Stimulated activated CD4-positive, alpha-beta T cell treated with anti-CD3 and anti-CD28 coated beads, Interleukin-12 subunit alpha, Interleukin-12 subunit beta, amount 100 ng/mL, for 48 hours (primary cell): Measurements from ENCODE around the gene TREH.
"Not testable (repeated sequence)": the region's sequence is repeated elsewhere in the genome, so short reads cannot be mapped to it uniquely, and the experiment has no call there.

Experiments used
- DNase-seq, 3 donors: peaks; one replicate each; pipeline ENCODE4 v3.0.0-alpha.2; 2020; ENCODE audit warnings: low read depth in 2 of 3, low spot score in 1 of 3

The TREH gene

DNA sequence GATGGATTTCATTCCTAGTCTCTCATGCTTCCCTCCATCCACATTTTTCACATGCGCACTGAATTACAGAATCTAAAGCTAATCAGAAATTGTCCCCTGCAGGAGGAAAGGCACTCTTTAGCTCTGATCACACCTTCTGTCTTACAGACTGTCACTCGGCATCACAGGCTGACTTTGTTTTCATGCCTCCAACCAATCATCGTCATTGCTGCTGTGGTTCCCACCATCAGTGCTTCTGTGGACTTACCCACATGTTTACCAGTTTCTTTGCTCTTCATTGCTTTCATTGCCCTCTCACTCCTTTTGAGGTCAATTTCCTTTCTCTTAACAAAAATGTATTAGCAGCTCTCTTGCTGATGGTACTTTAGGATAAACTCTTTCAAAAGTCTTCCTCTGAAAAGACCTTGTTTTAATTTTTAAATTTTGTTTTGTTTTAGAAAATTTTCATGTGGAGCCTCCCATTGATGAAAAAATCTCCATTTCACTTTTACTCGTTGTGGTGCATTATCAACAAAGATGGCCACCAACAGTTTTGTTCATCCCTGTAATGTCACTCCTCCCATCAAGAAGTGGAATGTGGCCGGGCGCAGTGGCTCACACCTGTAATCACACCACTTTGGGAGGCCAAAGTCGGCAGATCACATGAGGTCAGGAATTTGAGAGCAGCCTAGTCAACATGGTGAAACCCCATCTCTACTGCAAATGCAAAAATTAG is 20.2 kb upstream of the TREH start:
- DNase-seq = no peak

GRCh38 chr11:118697346-118697745 is 17.9 kb upstream of the TREH start:
- no peak for DNase-seq

- no peak for DNase-seq
Measured at GRCh38 chr11:118696673-118697226, 17.3 kb upstream of the TREH start.

DNA sequence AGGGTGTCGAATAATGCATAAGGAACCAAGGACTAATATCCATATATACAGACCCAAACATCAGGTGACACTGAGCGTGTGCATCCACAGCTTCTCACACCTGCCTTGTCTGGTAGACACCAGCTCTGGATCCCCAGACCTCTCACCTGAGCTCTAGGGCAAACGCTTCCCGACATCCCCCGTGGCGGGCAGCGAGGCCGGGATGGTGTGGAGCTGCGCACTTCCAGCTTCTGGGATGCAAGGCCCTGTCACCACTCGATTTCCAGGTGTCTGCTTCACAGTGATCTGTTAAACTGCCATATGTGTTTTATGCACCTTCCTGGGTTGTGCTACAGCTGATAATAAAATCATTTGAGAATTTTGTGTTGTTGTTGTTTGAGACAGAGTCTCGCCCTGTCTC is 15.3 kb upstream of the TREH start:
- no peak for DNase-seq

DNA sequence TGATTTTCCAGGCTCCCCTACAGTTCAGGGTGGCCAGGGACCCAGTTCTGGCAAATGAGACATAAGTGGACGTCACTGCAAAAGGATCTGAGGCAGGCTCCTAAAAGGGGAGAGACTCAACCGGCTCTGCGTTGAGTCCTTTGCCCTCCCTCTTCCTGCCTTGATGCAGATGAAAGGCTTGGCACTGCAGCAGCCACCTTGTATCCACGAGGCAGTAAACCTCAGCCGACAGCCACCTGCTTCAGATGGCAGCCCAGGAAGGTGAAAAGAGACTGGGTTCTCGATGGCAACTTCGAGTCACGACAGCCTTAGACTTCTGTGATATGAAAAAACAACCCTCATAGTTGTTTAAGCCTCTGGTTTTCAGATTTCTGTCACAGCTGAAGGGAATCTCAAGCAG is 14.7 kb upstream of the TREH start:
- DNase-seq = no peak

DNA sequence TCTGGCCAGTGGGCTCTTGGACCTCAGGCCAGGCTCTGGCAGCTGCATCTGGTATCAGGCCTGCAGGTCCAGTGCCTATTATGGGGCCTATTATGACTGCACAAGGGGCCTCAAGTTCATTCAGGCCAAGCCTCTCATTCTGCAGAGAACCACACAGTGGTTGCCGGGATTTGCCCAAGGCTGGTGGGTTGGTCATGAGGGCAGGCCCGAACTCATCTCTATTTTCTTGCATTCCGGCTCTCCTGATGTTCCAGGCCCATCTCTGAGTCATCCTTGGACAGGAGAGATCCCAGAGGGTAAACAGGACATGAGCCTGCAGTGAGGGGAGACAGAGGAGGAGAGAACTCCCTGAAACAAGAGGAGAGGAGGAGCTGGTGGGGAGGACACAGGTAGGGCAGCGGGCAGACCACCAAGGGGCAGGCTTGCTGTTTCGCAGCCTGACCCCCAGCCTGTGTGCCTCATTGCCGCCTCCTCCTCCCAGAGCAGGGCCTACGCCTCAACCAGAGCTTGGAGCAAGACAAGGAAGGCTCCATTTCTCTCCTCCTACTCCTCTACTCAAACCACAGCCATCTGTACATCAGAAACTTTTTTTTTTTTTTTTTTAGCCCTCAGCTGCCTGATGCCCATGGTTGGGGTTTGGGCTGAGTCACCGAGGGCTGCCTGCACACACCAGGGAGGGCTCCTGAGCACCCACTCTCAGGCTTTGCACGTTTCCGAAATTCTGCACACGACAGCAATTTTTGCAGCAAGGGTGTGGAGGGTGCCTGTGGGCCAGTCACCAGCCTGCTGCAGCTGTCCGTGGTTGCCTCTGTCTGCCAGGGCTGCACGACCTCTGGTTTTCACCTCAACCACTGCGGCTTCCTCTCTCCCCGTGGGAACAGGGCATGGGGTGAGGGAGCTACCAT is 12.7 kb upstream of the TREH start:
- DNase-seq = peak in 2 of 3 donors; percentile 40 to 48

DNA sequence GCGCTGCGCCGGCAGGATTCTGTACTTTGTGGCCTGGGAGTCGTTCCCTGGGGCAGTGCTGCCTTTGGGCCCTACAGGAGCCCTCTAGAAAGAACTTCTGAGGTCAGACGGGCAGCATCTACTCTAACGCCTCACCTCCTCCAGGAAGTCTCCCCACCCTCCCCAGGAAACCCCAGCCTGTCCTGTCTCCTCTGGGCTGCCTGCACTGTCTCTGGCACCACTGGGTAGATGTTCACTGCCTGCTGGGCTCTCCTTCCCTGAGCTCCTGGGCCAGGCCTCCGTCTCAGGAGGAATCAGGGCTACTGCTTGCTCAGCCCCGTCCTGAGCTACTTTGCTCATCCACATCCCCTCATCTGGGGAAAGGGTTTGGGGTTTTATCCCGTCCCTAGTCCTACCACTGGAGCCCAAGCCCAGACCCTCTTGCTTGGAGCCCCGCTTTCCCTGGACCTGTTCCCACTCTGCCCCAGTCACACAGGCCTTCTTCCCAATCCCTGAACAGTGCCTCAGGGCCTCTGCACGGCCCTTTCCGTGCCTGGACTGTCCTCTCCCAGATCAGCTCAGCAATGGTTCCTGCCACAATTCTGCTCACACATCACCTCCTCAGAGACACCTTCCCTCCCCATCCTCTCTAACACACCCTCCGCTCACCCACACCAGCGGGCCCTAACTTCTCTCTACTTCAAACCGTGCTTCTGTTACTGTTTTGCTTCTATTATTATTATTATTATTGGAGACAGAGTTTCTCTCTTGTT is 11.3 kb upstream of the TREH start:
- DNase-seq = no peak

GRCh38 chr11:118689852-118690552 is 10.6 kb upstream of the TREH start:
- DNase-seq = peak; percentile 76 to 85 (median 80)

GRCh38 chr11:118689503-118689851 is 10.0 kb upstream of the TREH start:
- no peak for DNase-seq

GRCh38 chr11:118688851-118689502 is 9.5 kb upstream of the TREH start:
- DNase-seq = no peak

DNA sequence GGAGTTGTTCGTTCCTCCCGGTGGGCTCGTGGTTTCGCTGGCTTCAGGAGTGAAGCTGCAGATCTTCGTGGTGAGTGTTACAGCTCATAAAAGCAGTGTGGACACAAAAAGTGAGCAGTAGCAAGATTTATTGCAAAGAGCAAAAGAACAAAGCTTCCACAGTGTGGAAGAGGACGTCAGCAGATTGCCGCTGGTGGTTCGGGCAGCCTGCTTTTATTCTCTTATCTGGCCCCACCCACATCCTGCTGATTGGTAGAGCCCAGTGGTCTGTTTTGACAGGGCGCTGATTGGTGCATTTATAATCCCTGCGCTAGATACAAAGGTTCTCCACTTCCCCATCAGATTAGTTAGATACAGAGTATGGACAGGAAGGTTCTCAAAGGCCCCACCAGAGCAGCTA is 8.9 kb upstream of the TREH start:
- not testable (repeated sequence) for DNase-seq

DNA sequence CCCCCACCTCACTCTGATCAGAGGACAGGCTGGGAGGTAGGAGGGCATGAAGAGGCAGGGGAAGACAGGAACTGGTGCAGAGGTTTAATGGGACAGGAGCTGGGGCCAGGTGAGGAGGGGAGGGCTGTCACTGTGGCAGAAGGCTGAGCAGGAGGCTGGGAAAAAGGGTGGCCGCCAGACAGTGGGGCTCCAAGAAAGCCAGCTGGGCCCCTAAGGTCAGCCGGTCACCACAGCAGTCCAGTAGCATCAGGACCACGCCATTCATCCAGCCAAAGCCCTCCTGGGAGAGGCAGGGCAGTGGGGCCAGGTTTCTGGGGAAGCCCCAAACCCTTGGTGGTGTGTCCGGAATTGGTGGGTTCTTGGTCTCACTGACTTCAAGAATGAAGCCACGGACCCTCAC is 8.5 kb upstream of the TREH start:
- DNase-seq = no peak

GRCh38 chr11:118684187-118684586 is 4.7 kb upstream of the TREH start:
- DNase-seq = no peak

DNA sequence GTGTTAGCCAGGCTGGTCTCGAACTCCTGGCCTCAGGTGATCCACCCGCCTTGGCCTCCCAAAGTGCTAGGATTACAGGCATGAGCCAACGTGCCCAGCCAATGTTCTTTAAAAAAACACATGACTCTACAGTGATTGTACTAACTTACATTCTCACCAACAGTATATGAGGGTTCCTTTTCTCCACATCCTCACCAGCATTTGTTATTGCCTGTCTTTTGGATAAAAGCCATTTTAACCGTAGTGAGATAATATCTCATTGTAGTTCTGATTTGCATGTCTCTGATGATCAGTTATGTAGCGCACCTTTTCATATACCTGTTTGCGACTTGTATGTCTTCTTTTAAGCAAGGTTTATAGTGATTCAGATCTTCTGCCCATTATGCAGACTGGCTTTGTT is 3.5 kb upstream of the TREH start:
- DNase-seq = not testable (repeated sequence)

- no peak for DNase-seq
Measured at GRCh38 chr11:118682372-118682771, 2.9 kb upstream of the TREH start.

DNA sequence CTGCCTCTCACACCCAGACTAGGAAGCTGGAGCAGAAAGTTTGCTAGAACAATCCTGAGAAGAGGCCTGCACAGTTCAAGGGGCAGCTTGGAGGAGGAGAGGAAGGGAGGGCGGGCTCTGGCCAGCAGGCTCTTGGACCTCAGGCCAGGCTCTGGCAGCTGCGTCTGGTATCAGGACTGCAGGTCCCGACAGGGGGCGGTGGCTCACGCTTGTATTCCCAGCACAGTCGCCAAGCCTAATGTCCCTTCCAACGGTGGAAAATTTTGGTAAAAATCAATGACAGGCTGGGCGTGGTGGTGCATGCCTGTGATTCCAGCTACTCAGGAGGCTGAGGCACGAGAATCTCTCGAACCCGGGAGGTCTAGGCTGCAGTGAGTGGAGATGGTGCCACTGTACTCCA is 542 bp downstream of the TREH start:
- DNase-seq = not testable (repeated sequence)

GRCh38 chr11:118677977-118678376 is 1.5 kb downstream of the TREH start:
- no peak for DNase-seq

- DNase-seq = no peak
Measured at GRCh38 chr11:118674082-118674435, 5.4 kb downstream of the TREH start.

- no peak for DNase-seq
Measured at GRCh38 chr11:118673361-118674081, 5.9 kb downstream of the TREH start.

GRCh38 chr11:118672846-118673245 is 6.6 kb downstream of the TREH start:
- no peak for DNase-seq
